Fibroblast of mammary gland (primary cell): ENCODE results near the gene SOCS4.
"Not testable (repeated sequence)": the region's sequence is repeated elsewhere in the genome, so short reads cannot be mapped to it uniquely, and the experiment has no call there.

Experiments used
- DNase-seq: peaks from one replicate; pipeline ENCODE4 v3.0.0-alpha.2; 2010; ENCODE audit warnings: low read depth
- H3K4me3 ChIP-seq: 2 replicates; pipeline ENCODE4 v1.5.1; 2011; ENCODE audit warnings: low read depth, mild to moderate bottlenecking, low read length, moderate library complexity; ENCODE audit not compliant: control insufficient read depth
- CTCF ChIP-seq: conservative IDR thresholded peaks from 2 replicates; pipeline ENCODE4 v1.5.1; 2011; ENCODE audit warnings: low read depth, low read length, inconsistent platforms; ENCODE audit not compliant: control insufficient read depth, insufficient read depth

Gene SOCS4

GRCh38 chr14:55071870-55072640, 45.0 kb downstream of the SOCS4 start:
- TF ChIP-seq CTCF: no peak
- no peak overlapping the region for H3K4me3 ChIP-seq
- DNase-seq: peak; percentile 92

- no peak for TF ChIP-seq CTCF
- DNase-seq: peak; percentile 56
- H3K4me3 ChIP-seq: no peak overlapping the region
These were observed 46.8 kb downstream of the SOCS4 start for GRCh38 chr14:55073856-55074255.

- no peak overlapping the region for H3K4me3 ChIP-seq
- no peak for TF ChIP-seq CTCF
- DNase-seq: peak; percentile 31
These were observed 47.6 kb downstream of the SOCS4 start for GRCh38 chr14:55074662-55075061.

GRCh38 chr14:55075628-55076175, 48.7 kb downstream of the SOCS4 start:
- no peak overlapping the region for H3K4me3 ChIP-seq
- TF ChIP-seq CTCF: no peak

GRCh38 chr14:55077170-55078151, 50.4 kb downstream of the SOCS4 start:
- DNase-seq: peak; percentile 61
- TF ChIP-seq CTCF: no peak
- H3K4me3 ChIP-seq: no peak overlapping the region

More at GRCh38 chr14:55075628-55076175, 48.7 kb downstream of the SOCS4 start:
- DNase-seq: peak; percentile 23

GRCh38 chr14:55079961-55080360, 52.9 kb downstream of the SOCS4 start:
- DNase-seq, H3K4me3 ChIP-seq: not testable (repeated sequence)
